ENCODE results near the gene CALML6. TPM values are rescaled to one million over a fixed set of nuclear protein-coding genes. Genes with fewer than 3 reads are reported as not detected.

CALML6 gene
- total RNA-seq, 1 experiment from 2014 or later = 1.9 TPM

GRCh38 chr1:1959840-1960479, 44.9 kb downstream of the CALML6 start (continued):
- TF ChIP-seq, protein P1, sequence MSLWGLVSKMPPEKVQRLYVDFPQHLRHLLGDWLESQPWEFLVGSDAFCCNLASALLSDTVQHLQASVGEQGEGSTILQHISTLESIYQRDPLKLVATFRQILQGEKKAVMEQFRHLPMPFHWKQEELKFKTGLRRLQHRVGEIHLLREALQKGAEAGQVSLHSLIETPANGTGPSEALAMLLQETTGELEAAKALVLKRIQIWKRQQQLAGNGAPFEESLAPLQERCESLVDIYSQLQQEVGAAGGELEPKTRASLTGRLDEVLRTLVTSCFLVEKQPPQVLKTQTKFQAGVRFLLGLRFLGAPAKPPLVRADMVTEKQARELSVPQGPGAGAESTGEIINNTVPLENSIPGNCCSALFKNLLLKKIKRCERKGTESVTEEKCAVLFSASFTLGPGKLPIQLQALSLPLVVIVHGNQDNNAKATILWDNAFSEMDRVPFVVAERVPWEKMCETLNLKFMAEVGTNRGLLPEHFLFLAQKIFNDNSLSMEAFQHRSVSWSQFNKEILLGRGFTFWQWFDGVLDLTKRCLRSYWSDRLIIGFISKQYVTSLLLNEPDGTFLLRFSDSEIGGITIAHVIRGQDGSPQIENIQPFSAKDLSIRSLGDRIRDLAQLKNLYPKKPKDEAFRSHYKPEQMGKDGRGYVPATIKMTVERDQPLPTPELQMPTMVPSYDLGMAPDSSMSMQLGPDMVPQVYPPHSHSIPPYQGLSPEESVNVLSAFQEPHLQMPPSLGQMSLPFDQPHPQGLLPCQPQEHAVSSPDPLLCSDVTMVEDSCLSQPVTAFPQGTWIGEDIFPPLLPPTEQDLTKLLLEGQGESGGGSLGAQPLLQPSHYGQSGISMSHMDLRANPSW (CRISPR knock-in tag; conservative IDR thresholded peaks at IDR 0.05; ENCODE audit: low read depth) = no peak
- TF ChIP-seq NFE2L1 (CRISPR knock-in tag; IDR thresholded peaks at IDR 0.05) = no peak
- no peak for TF ChIP-seq NR1H2 (CRISPR knock-in tag; IDR thresholded peaks at IDR 0.05)
- TF ChIP-seq USF1 (CRISPR knock-in tag; IDR thresholded peaks at IDR 0.05) = no peak
- TF ChIP-seq, protein P2, sequence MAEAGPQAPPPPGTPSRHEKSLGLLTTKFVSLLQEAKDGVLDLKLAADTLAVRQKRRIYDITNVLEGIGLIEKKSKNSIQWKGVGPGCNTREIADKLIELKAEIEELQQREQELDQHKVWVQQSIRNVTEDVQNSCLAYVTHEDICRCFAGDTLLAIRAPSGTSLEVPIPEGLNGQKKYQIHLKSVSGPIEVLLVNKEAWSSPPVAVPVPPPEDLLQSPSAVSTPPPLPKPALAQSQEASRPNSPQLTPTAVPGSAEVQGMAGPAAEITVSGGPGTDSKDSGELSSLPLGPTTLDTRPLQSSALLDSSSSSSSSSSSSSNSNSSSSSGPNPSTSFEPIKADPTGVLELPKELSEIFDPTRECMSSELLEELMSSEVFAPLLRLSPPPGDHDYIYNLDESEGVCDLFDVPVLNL (CRISPR knock-in tag; IDR thresholded peaks at IDR 0.05; ENCODE audit: borderline replicate concordance, low read depth) = no peak
- TF ChIP-seq, protein P3, sequence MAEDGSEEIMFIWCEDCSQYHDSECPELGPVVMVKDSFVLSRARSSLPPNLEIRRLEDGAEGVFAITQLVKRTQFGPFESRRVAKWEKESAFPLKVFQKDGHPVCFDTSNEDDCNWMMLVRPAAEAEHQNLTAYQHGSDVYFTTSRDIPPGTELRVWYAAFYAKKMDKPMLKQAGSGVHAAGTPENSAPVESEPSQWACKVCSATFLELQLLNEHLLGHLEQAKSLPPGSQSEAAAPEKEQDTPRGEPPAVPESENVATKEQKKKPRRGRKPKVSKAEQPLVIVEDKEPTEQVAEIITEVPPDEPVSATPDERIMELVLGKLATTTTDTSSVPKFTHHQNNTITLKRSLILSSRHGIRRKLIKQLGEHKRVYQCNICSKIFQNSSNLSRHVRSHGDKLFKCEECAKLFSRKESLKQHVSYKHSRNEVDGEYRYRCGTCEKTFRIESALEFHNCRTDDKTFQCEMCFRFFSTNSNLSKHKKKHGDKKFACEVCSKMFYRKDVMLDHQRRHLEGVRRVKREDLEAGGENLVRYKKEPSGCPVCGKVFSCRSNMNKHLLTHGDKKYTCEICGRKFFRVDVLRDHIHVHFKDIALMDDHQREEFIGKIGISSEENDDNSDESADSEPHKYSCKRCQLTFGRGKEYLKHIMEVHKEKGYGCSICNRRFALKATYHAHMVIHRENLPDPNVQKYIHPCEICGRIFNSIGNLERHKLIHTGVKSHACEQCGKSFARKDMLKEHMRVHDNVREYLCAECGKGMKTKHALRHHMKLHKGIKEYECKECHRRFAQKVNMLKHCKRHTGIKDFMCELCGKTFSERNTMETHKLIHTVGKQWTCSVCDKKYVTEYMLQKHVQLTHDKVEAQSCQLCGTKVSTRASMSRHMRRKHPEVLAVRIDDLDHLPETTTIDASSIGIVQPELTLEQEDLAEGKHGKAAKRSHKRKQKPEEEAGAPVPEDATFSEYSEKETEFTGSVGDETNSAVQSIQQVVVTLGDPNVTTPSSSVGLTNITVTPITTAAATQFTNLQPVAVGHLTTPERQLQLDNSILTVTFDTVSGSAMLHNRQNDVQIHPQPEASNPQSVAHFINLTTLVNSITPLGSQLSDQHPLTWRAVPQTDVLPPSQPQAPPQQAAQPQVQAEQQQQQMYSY (CRISPR knock-in tag; IDR thresholded peaks at IDR 0.05) = no peak
- no peak for TF ChIP-seq ZNF263 (CRISPR knock-in tag; IDR thresholded peaks at IDR 0.05; ENCODE audit: low read depth)
- TF ChIP-seq ZNF425 (CRISPR knock-in tag; conservative IDR thresholded peaks at IDR 0.05) = no peak
- peak; percentile 94 for TF ChIP-seq ZNF423 (CRISPR knock-in tag; IDR thresholded peaks at IDR 0.05)
- TF ChIP-seq NFATC4 (CRISPR knock-in tag; IDR thresholded peaks at IDR 0.05) = no peak
- no peak for TF ChIP-seq ZNF281 (CRISPR knock-in tag; IDR thresholded peaks at IDR 0.05)
- TF ChIP-seq, protein P4, sequence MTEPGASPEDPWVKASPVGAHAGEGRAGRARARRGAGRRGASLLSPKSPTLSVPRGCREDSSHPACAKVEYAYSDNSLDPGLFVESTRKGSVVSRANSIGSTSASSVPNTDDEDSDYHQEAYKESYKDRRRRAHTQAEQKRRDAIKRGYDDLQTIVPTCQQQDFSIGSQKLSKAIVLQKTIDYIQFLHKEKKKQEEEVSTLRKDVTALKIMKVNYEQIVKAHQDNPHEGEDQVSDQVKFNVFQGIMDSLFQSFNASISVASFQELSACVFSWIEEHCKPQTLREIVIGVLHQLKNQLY (CRISPR knock-in tag; IDR thresholded peaks at IDR 0.05) = no peak
- TF ChIP-seq, protein P5, sequence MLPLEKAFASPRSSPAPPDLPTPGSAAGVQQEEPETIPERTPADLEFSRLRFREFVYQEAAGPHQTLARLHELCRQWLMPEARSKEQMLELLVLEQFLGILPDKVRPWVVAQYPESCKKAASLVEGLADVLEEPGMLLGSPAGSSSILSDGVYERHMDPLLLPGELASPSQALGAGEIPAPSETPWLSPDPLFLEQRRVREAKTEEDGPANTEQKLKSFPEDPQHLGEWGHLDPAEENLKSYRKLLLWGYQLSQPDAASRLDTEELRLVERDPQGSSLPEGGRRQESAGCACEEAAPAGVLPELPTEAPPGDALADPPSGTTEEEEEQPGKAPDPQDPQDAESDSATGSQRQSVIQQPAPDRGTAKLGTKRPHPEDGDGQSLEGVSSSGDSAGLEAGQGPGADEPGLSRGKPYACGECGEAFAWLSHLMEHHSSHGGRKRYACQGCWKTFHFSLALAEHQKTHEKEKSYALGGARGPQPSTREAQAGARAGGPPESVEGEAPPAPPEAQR (CRISPR knock-in tag; IDR thresholded peaks at IDR 0.05) = no peak
- no peak for TF ChIP-seq ZNF219 (CRISPR knock-in tag; IDR thresholded peaks at IDR 0.05; ENCODE audit: borderline replicate concordance)
- no peak; the same call in 1 of the 2 replicates for TF ChIP-seq TEAD1 (CRISPR knock-in tag; IDR thresholded peaks at IDR 0.05)
- no peak for TF ChIP-seq USF2 (CRISPR knock-in tag; IDR thresholded peaks at IDR 0.05)
- no peak for TF ChIP-seq JUN (CRISPR knock-in tag; IDR thresholded peaks at IDR 0.05)
- TF ChIP-seq, protein P6, sequence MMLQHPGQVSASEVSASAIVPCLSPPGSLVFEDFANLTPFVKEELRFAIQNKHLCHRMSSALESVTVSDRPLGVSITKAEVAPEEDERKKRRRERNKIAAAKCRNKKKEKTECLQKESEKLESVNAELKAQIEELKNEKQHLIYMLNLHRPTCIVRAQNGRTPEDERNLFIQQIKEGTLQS (CRISPR knock-in tag; conservative IDR thresholded peaks at IDR 0.05) = no peak
- TF ChIP-seq ZNF138 (CRISPR knock-in tag; conservative IDR thresholded peaks at IDR 0.05) = no peak
